Fibroblast of skin of left quadriceps (primary cell): ENCODE results near the gene EGR4.

Experiments
- DNase-seq, 2 experiments: peaks; one replicate each; pipeline ENCODE4 v3.0.0-alpha.2; 2013; ENCODE audit warnings: low read depth in 2 of 2

The EGR4 gene

DNA sequence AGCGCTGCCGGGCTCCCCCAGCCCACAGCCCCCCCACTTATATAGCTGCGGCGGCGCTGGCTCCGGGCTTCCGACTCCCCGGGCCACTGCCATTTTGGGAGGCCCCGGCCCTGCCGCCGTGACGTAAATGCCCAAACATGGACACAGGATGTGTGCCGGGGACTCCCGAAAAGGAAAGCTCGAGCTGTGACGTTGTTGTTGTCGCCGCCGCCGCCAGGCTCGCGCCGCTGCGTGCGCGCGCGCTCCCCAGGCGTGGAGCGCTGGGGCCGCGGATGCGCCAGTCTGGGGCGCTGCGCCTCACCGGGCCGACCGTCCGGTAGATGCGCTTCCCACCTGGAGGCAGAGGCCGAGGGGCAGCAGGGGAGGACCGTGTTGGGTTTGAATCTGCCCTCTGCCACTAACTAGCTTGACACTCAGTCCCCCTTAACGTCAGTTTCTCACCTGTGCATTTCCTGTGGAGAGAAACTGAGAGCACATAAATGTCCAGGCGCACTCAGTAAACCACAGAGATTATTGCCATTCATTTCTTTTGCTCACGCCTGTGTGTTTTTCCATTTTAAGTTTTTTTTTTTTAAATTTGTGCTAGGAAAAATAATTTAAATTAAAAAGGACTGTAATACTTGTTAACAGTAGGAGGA, at the start of gene EGR4:
TSS of gene EGR4 (minus strand) at position 15 of the 638 bp plus-strand sequence. CDS start 231 bp downstream, outside the sequence.
- no peak for DNase-seq

DNA sequence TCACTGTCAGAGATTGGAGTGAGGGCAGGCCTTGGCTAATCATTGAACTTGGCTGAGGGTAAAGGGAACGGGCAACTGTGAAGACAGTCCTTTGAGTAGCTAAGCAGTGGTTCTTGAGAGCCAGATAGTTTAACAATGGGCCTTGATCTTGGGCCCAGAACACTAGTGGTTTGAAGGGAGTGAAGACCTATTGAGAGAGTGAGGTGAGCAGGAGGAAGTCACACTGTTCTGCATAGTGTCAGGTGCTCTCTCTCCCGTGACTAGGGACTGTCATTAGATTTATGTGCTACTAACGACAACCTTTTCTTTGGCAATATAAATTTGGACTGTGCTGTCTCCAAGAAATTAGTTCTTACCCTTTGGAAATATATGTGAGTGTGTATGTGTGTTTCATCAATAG, 47.7 kb upstream of the EGR4 start:
- no peak for DNase-seq

DNA sequence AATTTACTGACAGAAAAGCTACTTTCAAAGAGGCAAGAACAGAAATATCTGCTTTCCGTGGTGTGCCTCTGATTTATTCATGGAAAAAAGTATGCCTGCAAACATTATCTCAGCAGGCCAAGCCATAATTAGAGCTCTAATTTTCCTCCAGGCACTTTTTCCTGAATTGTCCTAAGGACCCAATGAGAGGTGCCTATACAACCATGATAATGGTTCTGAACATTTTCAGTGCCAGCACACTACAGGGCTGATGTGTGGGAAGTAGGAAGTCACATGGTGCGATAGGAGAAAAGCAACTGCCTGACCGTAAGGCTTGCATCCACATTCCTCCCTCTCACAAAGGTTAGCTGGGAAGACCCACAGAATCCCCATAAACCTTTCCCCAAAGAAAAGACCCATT, 45.9 kb upstream of the EGR4 start:
- no peak for DNase-seq

DNA sequence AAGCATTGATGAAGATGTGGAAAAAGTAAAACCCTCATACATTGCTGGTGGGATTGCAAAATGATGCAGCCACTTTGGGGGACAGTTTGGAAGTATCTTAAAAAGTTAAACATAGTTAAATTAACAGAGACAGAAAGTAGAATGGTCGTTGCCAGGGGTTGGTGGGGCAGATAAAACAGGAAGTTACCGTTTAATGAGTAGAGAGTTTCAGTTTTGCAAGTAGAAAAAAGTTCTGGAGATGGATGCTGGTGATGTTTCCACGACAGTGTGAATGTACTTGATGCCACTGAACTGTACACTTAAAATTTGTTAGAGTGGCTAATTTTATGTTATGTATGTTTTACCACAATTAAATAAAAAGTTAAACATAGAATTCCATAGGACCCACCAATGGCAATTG, 44.5 kb upstream of the EGR4 start:
- no peak for DNase-seq

DNA sequence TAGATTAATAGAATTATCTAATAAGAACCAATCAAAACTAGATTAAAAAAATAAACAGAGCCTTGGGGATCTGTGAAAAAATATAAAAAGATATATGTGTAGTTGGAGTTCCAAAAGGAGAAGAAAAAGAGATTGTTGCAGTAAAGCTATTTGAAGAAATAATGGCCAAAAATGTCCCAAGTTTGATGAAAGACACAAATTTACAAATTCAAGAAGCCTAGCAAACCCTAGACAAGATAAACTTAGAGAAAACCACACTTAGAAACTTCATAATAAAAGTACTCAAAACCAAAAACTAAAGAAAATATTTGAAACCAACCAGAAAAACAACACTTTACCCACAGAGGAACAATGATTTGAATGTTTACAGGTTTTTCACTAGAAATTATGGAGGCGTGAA, 41.3 kb upstream of the EGR4 start:
- DNase-seq, result no peak

DNA sequence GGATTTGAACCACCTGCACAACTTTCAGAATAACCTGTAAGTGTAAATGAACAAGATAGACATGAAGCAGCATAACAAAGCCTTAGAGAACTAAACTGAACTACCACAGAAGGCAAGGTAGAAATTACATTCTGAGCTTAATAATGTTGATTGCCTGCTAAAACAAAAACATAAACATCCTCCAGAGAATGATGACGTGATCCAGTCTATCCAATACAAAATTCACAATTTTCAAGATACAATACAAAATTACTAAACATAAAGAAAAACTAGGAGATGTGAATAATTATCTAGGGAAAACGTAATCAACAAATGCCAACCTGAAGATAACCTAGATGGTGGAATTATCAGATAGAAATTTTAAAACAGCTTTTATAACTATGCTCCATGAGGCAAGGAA, 40.7 kb upstream of the EGR4 start:
- DNase-seq, result no peak

DNA sequence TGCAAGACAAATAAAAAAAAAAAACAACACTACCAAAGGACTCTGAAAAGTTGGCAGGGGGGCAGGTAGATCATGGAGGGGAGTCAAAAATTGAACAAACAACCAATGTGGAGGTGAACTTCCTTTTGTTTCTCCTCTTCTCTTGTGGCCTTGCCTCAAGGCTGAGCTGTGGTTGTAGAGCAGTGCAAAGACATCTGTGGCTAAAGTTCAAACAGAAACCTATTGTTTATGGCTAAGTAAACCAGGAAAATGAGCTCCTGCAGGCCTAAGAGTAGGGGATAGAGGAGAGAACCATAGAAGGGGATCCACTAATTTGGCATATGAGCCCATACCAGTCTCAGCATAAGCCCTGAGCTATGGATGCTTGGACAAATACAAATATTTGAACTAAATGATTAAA, 40.2 kb upstream of the EGR4 start:
- no peak for DNase-seq

DNA sequence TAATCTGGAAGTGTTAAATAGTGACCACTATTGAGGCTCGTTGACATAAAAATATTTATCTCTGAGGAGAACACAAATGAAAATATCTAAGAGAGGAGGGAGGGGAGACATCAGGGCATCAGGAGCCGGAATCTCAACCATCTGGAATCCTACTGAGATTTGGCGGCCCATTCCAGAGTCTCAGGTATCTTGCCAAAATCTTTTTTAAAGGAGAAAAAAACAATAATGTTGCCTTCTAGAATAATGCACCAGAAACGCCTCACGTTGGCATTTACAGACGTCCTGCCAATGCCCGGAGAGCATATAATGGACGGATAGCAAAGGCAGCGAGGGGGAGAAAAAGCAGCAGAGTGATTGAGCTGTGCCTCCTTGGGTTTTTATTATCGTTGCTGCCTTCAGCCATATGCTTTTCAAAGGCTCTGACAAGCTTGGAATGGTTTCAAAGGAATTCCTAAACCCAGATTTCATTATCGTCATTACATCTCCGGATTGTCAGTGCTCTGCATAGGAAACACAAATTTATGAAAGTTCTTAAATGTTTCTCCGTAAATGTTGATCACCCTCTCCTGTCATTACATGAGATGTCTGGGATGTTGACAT, 30.9 kb upstream of the EGR4 start:
- DNase-seq, result no peak

DNA sequence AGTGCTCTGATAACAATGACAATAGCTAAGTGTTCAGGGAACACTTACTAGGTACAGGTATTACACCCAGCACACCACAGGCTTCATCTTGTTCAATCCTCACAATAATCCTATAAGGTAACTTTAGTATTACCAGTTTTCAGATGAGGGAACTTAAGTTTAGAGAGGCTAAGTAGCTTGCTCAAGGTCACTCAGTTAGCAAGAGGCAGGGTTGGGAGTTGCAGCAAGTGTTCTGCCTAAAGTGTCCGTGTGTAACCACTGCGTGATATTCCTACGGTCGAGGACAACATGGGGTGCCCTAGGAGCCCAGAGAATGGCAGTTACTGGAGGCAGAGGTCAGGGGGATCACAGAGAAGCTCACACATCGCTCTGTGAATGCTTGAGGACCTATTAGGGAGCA, 30.2 kb upstream of the EGR4 start:
- no peak for DNase-seq

DNA sequence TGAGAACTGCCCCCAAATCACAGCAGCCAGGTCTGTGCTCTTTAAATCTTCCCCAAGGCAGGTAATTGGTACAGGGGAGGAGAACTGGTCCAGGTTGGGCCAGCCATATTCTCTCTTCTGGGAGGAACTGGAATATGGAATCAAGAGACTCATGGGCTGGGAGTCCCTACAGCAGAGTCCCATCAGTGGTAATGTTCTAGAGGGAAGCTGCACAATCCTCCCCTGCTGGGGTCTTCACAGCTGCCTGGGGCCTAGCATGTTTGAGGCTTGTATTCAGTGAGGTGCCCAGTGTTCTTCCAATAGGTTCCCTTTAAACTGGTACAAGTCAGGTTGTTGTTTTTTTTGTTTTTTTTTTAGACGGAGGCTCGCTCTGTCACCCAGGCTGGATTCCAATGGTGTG, 21.1 kb upstream of the EGR4 start:
- no peak for DNase-seq

DNA sequence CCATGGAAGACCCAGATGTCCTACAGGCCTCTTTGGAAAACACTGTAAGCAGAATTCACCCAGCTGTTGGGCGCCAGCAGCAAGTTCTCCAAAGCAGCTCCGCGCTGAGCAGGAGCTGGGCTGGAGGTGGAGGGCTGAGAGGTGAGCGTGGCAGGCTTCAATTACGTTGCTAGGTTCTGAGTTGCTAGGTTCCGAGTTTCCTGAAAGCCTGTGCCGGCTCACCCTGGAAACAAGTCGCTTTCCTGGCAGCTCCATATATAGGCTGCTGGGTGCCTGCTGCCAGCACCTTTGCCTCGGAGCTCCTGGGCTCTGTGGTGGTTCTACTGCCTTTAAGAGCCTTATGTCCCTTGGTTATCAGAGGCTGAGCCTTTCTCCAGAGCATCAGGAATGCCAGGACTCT, 14.4 kb upstream of the EGR4 start:
- no peak for DNase-seq

DNA sequence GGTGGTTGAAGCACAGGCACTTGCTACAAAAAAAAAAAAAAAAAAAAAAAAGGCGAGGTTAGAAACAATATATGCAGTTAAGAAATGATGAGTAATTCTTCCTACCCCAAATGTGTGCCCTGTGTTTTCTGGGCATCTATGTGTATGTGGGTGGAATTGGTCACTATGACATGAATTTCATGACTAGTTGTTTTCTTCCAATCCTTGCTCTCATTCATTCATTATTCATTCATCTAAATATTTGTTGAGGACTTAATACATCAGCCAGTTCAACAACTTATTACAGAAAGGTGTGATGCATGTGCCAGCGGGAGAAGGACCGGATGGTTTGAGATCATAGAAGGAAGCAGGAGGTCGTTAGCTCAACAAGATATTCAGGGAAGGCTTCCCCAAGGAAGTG, 8.3 kb upstream of the EGR4 start:
- no peak for DNase-seq

DNA sequence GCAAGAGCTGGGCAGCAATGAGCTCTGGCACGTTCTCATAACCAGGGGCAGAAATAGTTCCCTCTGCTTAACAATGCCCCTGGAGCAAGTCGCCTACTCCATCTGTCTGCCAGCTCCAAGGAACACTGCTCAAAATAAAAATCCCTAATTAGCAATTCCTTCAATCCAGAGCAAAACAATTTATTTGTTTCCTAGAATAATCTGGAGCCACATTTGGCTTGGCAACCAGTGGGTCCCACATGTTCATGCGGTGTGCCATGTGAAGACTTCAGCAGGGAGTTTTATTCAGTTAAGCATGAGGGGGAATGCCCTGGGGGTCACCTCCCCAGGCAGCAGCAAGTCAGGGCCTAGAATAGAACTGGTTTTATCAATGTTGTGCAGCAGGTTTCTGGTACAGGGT, 7.6 kb upstream of the EGR4 start:
- DNase-seq, result no peak

DNA sequence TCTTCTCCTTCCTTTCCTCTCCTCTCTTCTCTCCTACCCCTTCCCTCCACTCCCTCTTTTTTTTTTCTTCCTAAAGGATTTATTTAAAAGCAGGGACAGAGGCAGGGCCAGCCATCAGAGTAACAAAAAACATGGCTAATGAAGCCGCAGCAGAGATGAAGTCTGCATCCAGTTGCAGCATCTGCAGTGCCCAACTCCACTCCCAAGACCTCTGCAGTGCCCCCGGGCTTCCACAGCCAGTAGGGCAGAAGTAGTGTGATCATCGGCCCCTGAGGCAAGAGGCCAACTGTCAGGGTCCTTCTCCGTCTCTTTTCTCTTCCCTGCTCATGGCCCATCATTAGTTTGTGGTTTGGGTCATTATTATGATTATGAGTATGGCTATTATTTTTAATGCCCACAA, 4.2 kb upstream of the EGR4 start:
- no peak for DNase-seq

DNA sequence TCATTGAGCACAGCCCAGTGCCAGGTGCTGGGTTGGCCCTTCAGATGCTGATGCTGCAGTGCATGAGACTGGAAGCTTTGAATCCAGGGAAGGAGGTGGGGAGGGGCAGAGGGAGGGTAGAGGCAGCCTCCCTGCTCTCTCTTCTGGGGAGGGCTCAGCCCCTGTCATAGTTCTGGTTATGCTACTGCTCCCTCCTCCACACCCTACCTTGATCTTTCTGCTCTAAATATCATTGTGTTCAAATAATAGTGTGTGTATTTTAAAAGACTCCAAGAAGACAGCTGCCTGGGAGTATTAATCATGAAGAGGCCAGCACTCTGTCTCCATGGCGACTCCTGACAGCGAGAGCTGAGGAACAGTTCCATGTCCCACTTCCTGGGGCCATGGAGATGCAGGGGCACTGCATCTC, 3.8 kb upstream of the EGR4 start:
- no peak for DNase-seq

DNA sequence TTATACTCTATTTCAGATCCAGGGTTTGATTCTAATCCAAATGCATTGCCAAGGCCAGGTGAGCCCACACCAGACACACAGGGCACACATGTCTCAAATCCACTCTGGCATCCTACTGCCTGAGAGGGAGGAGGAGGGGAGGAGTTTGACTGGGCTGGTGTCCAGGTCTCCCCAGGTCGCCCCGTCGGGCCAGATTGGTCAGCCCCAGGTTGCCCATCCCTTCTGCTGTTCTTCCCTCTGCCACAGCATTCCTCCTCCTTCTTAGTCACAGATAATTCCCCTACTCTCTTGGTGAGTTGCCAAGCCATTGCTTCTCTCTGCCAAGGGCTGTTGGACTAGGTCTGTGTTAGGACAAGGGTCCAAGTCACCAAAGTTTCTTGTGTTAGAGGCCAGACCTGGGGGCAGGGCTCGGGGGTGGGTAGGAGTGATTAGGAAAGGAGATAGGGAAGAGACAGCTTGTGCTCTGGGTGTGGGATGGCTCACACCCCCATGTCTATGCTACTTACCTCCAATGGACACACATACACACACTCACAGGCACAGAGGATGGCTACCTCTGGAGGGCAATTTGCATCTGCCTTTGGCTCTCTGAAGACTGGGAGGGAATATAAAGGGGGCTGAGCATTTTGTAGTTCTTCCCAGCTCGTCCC, 2.5 kb upstream of the EGR4 start:
- DNase-seq, result no peak

DNA sequence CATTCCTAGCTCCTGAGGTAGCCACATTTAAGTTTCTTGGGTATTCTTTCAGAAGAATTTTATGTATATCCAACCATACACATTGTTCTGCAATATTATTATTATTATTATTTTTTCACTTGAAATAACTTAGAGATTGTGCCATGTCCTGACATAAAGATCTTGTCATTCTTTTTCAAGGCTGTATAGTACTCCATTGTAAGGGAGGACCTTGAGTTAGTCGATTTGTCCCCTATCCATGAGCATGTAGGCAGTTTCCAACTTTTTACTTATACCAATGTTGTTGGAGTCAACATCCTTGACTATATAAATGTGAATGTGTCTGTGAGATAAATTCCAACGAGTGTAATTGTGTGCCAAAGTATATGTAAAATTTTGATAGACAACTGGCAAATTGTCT, 891 bp upstream of the EGR4 start:
- no peak for DNase-seq

DNA sequence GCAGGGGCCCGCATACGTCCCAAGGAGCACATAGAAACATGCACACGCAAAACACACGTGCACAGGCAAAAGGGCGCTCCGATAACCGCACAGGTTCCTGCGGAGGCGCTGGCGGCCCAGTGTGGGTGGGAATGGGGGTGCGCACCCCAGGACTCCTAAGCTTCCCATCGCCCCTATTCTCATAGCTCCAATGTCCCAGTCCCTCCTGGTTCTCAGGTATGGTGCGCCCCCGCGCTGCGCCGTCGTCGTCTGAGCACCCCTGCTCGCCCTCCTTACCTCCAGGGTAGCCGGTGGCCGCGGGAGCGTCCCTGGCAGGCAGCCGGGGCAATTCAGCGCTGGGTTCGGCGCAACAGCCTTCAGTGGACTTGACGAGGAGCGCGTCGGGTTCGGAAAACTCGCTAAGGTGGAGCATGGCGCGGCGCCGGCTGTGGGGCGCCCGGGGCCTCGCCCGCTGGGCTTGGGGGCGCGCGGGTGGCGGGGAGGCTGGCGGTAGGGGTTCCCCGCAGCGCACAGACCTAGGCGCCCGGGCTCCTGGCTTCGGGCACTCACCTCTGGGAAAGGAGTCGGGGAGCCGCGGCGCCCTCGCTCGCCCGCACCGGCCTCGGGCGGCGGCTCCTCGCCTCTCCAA, 328 bp downstream of the EGR4 start:
- DNase-seq, result no peak

DNA sequence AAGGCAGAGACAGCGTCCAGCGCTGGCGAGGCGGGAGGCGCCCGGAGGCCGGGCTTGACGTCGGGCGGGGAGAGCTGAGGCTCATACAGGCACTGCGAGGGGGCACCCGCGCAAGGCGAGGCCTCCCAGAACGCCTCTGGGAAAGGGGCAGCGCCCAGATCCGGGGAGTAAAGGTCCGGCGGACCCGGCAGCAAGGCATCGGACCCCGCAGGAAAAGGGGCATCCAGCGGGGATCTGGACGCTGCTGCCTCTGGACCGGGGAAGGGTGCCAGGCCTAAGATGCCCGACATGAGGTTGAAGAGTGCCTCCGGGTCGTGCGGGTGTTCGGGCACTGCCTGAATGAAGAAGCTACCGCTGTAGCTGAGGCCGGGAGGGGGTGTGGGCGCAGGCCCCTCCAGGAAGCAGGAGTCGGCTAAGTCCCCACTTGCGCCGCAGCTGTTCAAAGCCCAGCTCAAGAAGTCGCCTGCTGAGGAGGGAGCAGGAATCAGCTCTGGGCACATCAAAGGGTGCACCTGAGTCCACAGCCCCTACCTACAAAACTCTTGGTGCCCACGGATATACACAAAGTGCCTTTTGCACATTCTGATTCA, 937 bp downstream of the EGR4 start:
- DNase-seq, result no peak

DNA sequence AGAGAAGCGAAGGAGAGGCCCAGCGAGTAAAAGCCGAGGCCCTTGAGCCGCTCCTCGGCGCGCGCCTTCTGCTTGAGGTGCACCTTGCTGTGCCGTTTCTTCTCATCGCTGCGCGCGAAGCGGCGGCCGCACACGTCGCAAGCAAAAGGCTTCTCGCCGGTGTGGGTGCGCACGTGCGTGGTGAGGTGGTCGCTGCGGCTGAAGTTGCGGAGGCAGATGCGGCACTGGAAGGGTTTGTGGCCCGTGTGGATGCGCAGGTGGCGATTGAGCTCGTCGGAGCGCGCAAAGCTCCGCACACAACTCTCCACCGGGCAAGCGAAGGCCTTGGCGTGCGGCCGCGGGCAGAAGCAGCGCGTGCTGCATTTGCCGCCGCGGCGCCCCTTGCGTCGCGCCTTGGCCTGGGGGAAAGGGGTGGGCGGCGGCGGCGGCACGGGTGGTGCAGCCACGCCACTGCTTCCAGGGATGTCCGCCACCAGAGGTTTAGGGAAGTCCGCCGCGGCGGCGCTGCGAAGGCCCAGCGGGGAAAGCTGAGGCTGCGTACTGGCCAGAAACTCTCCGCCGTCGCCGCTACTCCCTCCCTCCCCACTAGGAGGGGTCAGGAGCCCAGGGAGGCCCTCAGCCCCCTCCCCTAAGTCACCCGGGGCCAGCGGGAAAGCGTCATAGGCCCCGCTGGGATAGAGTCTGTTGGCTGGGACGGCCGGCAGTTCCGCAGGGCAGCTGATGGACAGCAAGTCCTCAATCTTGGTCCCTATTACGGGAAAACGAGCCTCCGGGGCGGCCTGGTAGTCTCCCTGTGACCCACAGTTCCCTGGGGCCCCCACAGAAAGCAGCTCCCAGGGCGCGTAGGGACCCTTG, 1.7 kb downstream of the EGR4 start:
- DNase-seq, result no peak

DNA sequence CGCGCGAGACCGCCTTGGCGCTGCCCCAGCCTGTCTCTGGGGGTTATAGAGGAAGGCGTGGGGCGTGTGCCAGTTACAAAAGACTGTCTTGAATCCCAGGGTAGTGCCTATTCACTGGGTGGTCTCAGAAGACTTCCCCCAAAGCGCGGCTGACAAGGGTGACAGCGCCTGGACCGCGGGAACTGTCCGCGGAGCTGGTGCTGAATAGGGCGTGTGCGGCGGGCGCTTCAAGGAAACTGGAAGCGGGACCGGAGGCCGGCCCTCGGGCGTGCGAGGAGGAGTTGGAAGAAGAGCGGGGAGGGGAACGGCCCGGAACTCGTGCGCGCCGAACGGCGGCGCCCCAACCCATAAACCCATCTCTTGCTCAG, 2.3 kb downstream of the EGR4 start:
- DNase-seq, result peak; percentile 15 to 19
